Activated T-cell treated with anti-CD3 and anti-CD28 coated beads for 24 hours (primary cell): ENCODE measurements around the gene CA7.

Experiments
- DNase-seq: peaks from one replicate; pipeline ENCODE4 v3.0.0-alpha.2; 2020; ENCODE audit warnings: low read depth

The CA7 gene

DNA sequence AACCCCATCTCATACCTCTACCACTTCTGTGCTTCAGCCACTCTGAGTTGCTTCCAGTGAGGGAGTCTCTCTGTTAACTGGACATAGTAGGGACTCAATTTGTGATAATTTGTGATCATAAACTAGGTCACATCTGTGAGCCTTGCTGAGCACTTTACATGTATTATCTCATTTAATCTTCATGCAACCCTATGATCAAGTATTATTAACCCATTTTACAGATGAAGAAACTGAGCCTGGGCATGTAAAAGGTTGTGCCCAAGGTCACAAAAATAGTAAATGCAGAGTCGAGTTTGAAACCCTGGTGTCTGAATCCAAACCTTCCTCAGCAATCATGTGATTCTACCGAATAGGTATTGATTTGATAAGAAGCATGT lies 54.7 kb downstream of the CA7 start:
- DNase-seq, result no peak

DNA sequence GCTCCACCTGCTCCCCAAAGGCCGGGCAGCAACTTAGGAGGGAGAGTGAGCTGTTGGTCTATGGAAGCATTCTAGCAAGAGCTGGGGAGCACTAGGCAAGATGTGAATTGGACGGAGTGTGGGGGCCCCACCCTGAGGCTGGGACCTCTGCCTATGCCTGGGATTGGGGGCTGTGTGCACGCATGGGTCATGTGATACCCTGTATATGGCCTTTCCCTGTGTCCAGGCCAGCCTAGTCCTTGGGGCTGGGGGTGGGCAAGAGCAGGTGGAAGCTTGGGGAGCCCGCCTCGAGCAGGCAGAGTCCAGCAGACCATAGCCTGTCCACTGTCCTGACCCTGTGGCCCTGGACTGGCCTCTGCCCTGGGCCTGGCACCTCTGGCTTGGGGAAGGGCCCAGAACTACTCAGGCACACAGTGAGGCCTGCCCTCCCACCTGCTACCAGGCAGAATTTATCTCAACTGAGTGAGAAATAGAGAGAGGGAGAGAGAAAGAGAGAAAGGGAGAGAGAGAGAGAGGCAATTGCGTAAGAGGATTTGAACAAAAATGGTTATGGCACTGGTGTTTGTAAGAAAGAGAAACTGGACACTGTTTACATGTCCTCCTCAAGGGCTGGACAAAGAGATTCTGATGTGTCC lies 55.2 kb downstream of the CA7 start:
- no peak for DNase-seq

- DNase-seq, result no peak
Observed at GRCh38 chr16:66899945-66900710, 55.9 kb downstream of the CA7 start.

DNA sequence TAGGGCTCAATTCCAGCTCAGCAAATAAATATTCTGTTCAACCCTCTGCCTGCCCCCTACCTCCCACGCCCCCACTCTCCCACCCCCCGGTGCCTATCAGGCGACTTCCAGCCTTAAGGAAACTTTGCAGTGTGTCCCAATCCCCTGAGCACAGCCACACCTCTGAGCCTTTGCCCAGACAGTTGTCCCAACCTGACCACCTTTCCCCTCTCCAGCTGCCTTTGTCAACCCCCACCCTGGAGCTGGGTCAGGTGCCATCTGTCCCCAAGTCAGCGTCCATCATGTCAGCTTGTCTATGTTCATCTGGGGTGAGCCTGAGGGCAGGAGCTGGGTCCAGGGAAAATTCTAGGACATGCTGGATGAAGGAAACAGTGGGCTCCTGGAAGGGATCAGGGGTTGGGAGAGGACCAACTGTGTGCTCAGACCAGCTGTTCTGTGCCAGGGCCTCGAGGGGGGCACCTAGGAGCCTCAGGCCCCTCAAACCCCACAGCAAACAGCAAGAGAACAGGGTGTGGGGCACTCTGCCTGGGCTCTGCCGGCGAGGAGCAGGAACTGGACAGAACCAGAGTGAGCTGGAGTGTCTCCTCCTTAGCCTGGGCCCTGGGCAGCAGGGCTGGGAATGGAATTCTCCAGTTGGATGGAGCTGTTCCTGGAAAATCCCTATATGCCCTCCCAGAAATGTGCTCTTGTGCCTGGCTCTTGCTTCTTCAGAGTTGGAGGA lies 56.7 kb downstream of the CA7 start:
- DNase-seq, result no peak

DNA sequence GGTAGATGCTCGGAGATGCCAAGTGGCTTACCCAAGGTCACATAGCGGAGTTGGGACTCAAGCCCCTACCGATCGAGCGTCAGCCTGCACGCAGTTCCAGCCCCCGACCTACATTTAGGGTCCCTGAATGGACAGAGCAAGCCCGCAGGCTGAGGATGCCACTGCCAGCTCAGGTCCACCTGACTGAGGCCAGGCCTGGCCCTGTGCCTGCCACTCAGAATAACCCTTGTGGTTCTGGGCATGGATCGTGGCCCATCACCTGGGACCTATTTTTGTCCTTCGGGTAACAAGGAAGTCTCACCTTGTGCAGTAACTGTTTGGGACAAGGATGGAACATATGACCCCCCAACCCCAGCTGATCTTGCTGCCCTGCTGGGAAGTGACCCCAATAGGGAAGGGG lies 57.4 kb downstream of the CA7 start:
- DNase-seq, result no peak

DNA sequence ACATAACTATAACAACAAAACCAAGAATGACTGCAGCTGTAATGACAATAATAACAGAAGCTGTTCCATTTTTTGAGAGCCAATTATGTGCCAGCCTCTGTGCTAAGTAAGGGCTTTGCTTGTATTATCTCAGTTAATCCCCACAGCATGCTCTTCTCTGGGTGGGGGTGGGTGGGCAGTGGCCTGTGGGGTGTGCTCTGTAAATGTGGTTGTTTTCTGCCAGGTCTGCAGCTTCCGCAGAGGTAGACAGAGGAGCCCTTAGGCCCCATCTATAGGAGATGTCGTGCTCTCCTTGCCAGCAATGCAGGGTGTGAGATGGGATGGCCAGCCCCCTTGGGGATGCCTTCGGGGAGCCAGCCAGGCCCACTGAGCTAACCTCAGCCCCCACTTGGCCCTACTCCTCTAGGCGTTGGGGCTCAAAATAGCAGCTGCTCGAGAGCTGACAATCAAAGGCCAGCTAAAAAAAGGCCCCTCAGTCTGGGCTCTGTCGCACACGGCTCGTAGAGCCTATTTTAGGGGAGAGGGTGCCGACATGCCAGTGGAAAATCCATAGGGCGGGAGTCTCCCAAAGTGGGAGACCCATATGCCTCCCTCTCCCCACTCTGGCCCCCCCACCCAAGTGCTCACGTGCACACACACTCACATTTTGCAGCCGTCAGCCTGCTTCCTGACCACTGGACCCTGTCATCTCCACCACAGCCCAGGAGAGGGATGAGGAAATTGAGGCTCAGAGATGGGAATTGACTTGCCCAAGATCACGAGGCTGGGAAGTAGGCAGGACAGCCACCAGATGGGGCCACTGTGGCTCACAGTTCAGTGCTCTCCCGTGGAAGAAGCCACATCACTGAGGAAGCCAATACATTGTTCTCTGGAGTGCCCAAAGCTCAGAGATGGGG lies 58.7 kb downstream of the CA7 start:
- DNase-seq, result no peak
